ENCODE data around the gene INPP4B.

INPP4B gene

DNA sequence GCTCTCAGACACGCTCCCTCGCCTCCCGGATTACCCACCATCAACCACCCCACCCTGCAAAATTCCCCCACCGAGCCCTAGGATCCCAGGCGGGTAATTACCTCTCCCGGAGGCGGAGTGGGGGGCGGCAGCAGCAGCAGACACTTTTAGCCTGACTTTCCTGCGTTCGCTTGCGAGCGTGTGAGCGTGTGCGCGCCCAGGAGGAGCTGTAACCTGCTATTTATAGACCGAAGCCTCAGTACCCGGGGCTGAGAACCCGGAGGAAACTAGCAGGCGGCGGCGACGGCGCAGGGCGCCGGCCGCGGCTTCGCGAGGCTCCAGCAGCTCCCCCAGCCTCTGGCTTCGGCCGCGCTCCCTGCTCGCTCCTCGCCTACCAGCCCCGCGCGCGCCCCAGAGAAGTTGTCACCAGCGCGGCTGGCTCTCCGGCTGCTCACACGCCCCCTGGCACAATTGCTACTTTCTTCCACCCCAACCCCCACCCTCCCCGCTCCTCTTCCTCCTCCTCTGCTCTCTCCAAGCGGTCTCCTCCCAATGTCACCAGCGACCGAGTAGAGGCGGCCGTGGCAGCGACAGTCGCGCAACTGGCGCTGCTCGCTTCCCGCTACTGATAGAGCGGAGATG lies at the start of gene INPP4B:
INPP4B (minus strand) TSS at position 194 of the 621 bp plus-strand sequence.
- DNase-seq: peak; percentile 67 to 76

DNA sequence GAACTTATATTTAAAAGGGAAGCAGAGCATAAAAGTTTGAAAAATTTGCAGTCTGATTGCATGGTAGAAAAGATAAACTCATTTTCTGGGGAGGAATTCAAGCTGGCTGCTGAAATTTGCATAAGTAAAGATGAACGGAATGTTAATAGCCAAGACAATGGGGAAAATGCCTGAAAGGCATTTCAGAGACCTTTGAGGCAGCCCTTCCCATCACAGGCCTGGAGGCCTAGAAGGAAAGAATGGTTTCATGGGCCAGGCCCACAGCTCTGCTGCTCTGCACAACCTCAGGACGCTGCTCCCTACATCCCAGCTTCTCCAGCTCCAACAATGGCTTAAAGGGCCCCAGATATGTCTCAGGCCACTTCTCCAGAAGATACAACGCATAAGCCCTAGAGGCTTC lies 46.9 kb upstream of the INPP4B start:
- no peak for DNase-seq

DNA sequence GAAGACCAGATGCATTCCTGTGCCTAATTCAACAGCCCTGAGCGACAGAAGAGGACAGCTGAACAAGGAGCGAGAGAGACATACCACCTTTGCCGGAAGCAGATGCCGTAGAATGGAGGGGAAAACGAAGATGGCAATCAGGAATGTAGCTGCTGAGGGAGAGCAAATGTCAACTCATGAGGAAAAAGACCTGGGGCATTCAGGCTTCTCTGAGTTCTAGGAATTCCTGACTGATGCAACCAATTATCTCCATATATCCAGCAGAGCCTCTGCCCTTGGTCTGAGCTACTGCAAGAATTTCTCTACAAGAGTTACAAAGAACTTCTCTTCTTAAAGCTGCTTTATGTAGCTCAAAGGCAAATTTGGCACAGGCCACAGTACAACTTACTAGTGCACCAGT lies 40.5 kb upstream of the INPP4B start:
- no peak for DNase-seq

DNA sequence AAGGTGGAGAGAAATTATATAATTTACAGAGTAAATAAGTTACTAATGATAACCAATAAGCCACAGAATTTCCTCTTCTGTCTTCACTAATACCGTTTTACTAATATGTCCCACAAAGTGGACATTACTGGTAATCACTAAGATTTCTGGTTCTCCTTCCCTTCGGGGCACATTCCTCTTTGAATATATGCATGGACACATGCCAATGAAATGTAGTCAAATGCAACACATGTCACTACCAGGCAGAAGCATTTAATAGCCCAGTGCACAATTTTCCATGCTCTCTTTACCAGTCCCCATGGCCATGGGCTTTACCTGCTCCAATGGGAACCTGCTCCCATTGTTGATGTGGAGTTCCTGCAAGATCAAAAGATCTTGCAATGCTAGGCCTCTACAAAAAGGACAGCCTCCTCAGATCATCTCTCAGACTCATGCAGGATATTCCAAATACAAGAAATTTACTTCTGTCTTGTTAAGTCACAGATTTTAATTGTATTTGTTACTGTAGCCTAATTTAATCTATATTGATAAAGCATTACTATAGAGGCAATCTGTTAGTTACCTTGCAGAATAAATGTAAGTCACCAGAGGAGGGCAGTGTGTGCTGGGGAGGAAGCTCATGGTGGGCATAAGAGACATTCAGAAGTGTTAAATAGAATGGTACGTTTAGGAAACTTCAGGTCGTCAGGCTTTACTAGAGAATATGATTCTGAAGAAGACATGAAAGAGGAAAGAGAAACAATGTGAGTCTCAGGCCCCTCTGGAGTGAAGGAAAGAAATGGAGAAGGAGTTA lies 37.1 kb upstream of the INPP4B start:
- no peak for DNase-seq

DNA sequence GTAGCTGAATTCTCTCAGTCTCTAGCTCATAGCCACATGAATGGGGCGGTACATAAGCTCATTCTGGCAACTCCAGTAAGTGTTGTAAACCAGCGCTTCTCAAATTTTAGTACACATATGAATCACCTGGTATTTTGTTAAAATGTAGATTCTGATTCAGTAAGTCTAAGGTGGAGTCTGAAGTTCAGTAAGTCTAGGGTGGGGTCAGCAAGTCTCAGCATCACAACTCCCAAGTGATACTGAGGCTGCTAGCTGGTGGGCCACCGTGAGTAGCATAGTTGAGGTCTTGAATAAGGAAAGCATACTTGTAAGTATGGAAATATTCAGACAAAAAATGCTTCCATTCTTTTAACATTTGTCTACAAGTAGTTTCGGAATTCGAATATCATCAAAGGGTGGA lies 36.1 kb upstream of the INPP4B start:
- no peak for DNase-seq

DNA sequence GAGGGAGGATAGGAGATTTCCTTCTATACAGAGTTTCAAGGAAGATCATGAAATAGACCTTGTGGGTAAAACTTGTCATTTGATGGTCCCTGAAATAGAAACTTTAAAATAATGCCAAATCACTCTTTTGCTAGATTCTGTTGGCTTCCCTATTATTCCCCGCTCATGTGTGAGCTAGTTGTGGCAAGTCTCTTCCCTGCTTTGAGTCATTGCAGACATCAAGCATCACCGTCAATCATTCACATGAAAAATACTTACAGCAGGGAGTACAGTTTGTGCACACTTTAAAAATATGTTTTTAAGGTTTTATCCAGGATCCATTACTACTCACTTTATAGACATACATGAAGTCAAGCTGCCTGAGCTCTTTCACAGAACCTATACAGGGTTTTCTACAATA lies 35.2 kb upstream of the INPP4B start:
- no peak for DNase-seq

DNA sequence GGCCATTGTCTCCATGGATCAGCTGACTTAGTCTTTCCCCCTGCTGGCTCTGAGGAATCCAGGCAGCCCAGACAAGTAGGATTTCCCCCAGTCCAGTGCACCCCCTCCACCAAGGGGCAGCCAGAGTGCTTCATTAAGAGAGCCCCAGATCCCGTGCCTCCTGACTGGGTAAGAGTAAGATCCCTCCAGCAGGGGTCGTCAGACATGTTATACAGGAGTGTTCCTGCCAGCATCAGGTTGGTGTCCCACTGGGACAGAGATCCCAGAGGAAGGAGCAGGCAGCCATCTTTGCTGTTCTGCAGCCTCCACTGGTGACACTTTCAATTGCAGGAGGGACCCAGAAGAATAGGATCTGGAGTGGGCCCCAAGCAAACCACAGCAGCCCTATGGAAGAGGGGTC lies 29.0 kb upstream of the INPP4B start:
- DNase-seq: no peak

DNA sequence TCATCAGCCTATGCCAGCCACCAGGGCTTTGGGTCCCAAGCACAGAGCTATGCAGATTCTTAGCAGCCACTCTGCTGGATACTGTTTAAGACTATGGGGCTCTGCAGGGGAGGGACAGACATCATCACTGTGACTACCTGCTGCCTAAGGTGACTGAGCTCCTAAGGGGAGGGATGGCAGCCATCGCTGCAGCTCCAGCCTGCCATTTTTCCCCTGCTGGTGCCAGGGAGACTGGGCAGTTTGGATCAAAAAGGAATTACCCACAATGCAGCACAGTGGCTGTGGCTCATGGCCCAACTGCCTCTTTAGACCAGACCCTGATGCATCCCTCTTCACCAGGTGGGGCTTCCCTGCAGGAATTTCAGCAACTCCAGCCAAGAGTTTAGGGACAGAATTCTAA lies 28.6 kb upstream of the INPP4B start:
- DNase-seq: no peak

DNA sequence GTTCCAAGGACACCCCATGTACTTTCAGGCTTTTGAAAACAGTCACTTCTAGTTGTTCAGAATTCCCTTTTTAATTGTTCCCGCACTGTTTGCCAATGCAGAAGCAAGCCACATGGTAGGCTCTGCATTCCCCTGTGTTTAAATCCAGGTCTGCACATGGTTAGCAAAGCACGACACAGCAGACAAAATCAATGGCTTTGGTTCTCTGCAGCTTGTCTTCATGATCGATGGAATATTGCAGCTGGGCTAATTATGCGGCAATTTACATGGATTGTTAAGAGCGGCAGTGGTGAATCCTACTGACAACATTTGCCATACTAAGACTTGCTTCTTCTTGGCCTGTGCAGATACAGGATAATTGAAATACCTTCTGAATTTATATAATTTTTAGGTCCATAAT lies 20.6 kb upstream of the INPP4B start:
- no peak for DNase-seq

DNA sequence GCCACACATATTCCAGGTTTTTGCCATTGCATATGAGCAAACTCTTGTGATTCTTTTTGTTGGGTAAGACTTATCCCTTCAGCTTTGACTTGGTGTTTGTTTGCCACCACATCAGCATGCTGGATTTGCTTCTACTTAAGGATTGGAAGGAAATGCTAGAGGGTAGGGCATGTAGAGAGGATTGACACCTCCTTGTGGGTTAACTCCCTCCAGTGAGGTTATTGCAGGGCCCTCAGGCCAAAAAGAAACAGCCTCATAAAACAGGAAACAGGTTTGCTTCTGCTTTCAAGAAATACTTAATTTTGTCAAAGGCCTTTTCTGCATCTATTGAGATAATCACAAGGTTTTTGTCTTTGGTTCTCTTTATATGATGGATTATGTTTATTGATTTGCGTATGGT lies 15.2 kb upstream of the INPP4B start:
- DNase-seq: no peak

DNA sequence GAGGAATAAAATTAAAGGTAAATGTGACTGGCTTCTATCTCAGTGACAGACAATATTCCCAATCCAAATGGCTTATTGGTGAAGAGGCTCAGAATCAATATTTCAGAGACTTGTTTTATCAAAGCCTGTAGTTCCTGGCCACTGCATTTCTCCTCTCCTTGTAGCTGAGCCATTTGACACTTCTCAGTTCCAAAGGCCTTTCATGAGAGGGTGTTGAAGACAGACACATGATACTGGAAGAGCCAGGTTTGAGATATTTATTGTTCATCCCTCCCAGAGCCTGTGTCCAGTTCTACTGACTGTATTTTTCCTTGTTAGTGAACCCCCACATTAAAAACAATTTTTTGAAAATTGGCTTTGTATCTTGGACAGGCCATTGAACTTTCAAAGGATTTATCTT lies 12.9 kb upstream of the INPP4B start:
- DNase-seq: no peak

DNA sequence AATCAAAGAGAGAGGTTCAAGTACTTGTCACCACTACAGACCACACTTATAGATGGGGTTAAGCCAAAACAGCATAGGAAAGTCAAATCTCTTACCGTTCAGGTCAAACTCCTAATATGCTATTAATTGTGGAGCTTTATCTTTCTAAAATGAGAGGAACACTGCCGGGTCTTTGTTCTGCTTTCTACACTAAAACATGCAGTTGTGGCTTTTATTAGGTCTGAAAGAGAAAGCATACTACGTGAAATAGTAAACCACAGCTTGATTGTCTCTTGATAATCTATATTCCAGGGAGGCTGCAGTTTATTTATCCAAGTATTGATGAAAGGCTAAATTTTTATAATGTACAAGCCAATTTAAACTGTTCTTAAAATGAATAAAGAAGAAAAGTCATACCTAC lies 12.3 kb upstream of the INPP4B start:
- DNase-seq: no peak

DNA sequence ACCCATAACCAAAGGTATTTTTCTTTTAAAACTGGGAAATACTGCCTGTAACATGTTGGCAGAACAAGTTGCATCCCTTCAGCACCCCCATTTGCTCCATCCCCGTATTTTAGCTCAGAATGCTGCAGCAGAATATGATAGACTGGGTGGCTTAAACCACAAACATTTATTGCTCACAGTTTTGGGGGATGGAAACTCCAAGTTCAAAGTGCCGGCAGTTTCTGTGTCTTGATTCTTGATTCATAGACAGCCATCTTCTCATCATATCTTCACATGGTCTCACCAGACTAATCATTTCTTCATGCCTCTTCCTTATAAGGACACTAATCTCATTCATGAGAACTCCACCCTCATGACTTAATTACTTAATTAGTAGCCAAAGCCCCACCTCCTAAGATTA lies 10.5 kb upstream of the INPP4B start:
- no peak for DNase-seq

DNA sequence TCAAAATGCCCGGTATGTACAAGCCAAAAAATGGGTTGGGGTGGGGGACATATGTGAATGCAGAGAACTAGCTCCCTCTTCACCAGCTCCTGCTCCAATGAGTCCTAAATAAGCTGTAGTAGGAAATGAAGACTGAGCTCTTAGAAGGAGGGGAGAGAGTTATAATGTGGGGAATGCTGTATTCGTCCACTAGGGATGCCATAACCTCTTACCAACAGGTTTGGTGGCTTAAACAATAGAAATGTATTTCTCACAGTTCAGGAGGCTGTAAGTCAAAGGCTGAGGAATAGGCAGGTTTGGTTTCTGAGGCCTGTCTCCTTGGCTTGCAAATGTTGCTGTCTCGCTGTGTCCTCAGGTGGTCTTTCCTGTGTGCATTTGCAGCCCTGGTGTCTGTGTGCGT lies 4.4 kb upstream of the INPP4B start:
- DNase-seq: no peak

DNA sequence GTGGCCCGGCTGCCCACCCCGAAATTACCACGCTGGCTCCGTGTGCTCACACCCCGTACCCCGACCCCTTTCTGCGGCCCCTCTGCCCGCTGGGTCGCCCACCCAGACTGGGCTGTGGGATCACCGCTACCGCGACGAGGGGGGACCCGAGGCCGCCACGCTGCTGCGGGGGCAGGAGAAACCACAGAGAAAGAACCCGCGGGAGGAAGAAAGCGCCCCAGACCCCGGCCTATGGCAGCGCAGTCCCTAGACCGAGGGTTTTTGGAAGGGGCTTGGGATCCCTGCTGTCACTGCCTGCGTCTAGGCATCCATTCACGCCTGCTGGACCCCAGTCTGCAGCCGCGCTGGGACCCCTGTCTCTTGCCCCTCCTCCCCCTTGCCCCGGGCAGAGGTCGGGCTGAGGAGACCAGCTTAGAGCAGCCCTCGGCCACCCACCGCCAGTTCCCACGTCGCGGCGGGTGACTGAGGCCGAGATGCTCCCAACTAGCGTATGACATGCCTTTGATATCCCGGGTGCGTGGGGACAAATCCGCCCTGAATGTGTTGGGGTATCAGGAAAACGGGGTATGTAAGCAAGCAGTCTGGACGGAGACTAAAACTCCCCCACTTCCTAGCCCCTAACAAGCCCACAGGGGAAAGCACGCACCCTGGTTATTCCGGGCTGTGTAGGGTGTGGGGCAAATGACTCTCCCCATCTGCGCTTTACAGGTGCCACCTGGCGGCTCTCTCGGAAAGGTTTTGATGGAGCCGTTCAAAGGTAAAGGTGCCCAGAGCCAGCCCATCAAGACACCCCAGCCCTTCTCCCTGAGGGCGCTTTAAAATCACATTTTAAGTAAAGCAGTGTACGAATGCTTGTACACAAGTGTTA lies 862 bp upstream of the INPP4B start:
- DNase-seq: peak; percentile 81

DNA sequence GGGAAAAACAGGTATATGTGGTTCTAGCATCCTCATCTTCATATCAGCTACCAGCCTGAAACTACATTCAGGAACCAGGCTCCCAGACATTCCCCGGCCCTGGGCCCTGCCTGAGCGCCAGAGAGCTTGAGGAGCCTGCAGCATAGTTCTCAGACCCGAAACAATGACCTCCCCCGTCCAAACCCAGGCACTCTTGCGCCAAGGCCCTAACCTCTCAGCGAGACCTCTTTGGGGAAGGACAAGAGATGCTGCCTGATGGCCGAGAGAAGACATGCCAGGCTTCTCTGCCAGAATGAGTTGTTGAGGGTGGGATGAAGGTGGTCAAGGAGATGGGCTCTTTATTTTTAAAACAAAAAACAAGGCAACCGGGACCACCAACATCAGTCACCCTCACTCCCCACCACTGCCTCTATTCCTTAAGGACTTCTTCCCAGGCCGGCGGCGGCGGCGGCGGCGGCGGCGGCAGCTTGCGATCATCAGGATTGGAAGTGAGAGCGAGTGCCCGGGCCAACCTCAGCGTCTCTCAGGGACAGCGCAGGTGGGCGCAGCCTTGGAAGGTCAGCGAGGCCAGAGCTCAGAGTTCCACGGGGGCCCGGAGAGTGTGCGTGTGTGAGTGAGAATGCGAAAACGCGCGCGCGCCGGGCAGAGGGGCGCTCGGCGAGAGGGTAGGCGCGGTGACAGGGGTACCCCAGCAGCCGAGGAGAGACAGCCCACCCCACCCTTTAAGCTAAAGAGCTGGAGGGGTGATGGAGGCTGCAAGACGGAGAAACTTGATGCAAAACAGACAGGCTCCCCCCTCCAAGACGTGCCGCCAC lies 601 bp downstream of the INPP4B start:
- DNase-seq: peak; percentile 30 to 42

DNA sequence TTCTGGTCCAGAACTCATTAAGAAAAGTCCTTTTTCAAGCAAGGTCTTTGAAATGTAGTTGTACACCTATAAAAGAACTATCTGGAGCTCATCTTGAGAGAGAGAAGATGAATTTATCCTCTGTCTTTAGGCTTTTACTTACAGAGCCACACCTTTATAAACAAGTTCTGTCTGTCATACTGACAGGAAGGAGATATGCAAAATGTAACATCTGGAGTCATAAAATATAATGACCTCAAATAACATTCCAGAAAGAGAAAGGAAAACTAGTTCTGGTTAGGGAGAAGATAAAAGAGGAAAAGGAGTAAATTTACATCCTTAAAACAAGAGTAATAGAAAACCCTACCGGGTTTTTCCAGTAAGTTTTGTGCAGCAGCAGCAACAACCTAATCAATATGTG lies 1.3 kb downstream of the INPP4B start:
- no peak for DNase-seq

DNA sequence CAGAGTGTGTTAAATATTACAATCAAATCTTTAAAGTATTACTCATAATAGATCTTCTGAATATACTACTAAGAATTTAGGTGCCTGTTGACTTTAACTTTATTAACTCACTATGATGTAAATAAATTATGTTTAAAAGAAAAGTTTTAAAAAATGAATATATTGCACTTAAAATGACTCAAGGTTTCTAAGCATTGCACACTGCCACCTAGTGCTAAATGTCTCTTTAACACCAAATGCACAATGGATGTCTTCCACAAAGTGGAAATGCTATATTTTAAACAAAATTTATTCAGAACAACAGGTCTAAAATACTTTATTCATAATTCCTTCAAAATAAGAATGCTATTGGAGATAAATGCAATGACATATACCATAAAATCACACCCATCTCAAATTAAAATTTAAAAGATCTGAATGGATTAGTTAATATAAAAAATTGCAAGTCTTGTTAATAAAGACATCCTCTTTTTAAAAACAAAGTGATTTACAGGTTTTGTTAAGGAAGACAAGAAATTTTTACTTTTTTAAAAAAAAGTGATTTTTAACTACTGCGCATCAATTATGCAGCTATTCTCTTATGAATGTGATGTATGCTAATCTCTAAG lies 5.5 kb downstream of the INPP4B start:
- no peak for DNase-seq

DNA sequence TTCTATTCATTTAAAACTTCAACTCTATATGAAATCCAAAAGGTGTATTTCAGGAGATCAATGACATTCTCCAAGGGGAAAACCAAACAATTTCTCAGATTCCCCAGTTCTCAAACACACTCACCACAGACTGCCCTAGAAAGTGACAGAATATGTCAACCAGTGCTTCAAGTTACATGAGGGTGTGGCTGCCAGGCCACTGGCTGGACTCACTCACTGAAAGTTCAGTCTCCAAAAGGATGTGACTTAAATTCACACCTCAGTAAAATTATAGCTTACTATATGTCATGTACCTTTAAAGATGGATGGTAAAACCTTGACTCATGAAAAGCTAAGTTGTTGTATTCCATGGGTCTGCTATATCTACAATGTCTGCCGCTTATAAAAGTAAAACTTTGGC lies 7.3 kb downstream of the INPP4B start:
- DNase-seq: no peak

DNA sequence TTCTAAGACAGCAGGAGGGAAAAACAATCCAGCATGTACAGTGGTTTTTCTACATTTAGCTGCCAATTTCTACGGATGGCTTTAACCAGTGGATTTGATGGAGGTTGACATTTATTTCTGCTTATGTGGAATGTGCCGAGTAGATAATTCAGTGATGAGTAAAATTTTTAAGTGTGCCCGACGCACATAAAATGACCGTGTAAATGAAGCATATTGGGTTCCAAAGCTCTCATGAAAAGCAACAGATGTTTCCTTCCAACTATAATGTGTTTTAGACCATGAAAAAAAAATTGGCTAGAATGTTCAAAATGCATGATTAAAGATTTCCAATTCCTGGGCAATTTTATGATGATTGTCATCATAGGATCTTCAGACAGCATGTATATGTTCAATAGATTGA lies 14.1 kb downstream of the INPP4B start:
- no peak for DNase-seq

DNA sequence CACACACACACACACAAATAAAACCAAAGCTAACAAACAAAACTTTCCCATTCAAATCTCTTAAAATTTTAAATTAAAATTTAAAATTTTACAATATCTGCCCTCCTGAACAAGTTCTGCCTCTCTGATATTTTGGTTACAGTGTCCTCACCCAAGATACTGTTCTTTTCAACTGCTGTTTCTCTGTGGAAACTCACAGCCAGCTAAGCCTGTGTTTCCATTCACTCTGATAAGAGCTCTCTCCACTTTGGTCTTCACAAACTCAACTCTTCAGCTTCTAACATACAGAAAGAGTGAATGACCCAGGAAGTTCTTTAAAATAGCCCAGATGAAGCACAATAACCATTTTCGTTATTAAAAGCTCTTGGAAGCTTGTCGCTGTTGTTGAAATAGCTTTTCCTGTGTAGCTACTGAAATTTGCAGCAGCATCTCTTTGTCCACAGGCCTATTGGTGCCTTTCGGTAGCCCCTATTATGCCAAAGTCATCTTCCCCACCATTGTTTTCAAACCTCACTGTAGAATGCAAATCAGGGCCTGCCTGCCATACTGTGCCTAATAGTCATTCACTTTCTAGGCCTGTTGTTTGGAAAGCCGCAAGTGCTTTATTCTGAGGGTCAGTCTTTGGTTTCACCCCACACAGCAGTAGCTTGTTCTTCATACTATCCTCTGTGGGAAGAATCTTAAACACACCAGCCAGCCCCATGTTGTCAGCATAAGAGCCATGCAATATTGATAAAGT lies 19.4 kb downstream of the INPP4B start:
- DNase-seq: no peak

DNA sequence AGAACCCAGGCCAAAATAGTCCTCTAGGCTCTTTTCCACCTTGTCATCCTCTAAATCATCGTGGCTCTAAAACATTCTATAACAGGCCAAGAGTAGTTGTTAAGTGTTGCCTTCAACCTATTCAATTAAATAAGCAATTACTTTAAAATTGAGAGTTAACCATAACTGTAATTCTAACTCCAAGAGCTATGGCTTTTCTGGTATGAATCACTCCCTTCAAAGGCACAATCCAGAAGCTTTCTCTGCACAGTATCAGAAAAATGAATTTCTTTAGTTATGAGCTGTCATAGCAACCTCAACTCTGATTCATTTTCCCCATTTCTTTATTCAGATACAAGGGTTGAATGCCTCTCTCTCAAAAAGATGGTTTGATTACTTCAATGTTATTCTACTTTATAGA lies 21.7 kb downstream of the INPP4B start:
- DNase-seq: no peak

Data from activated T-cell treated with anti-CD3 and anti-CD28 coated beads, Interleukin-2, amount 50 U/mL, for 48 hours (primary cell).